Activated CD8-positive, alpha-beta memory T cell treated with anti-CD3 and anti-CD28 coated beads for 36 hours (primary cell): ENCODE data around the gene CDKN1C. TPM values are rescaled to one million over a fixed set of nuclear protein-coding genes. Genes with fewer than 3 reads are reported as not detected.

Source experiments
- CTCF ChIA-PET: fragments of 350-600 bp; sonication (Branson Sonifier 250); formaldehyde crosslinking; loops from one replicate; lab custom pipeline; 2021; ENCODE audit warnings: antibody characterized with exemption; lab: Charles Lee
- POLR2A ChIA-PET: fragments of 350-600 bp; sonication (Branson Sonifier 250); formaldehyde crosslinking; loops from one replicate; lab custom pipeline; 2021; ENCODE audit warnings: antibody characterized with exemption; lab: Charles Lee
- total RNA-seq, 2 experiments: library from RNA; stranded (reverse); gene quantifications; one replicate each; pipeline ENCODE4 v1.2.3, GENCODE V29; 2021

The CDKN1C gene
- total RNA-seq, 2 experiments from 2014 or later = 0.40 to 0.55 TPM

GRCh38 chr11:2844116-2844842 is 41.3 kb downstream of the CDKN1C start:
- POLR2A ChIA-PET = no interaction called here
- CTCF ChIA-PET = no interaction called here

- POLR2A ChIA-PET = no interaction called here
- CTCF ChIA-PET = no interaction called here
Measured at GRCh38 chr11:2843551-2843950, 42.0 kb downstream of the CDKN1C start.

GRCh38 chr11:2842876-2843275 is 42.7 kb downstream of the CDKN1C start:
- ChIA-PET CTCF (no interaction called here), POLR2A (no interaction called here)

- ChIA-PET CTCF (interaction anchor here (1.3 kb wide), 1 partner anchor 310 kb away, joined by 3 read pairs; no protein-coding TSS in a partner anchor), POLR2A (no interaction called here)
Measured at GRCh38 chr11:2841411-2842190, 44.0 kb downstream of the CDKN1C start.

GRCh38 chr11:2839395-2839943 is 46.1 kb downstream of the CDKN1C start:
- CTCF ChIA-PET = no interaction called here
- POLR2A ChIA-PET = no interaction called here

- CTCF ChIA-PET = no interaction called here
- POLR2A ChIA-PET = no interaction called here
Measured at GRCh38 chr11:2838676-2839294, 46.8 kb downstream of the CDKN1C start.

GRCh38 chr11:2838091-2838490 is 47.5 kb downstream of the CDKN1C start:
- CTCF ChIA-PET = no interaction called here
- POLR2A ChIA-PET = no interaction called here

GRCh38 chr11:2837651-2838050 is 47.9 kb downstream of the CDKN1C start:
- CTCF ChIA-PET = no interaction called here
- POLR2A ChIA-PET = no interaction called here

GRCh38 chr11:2837096-2837601 is 48.4 kb downstream of the CDKN1C start:
- POLR2A ChIA-PET = no interaction called here
- CTCF ChIA-PET = no interaction called here

- POLR2A ChIA-PET = no interaction called here
- CTCF ChIA-PET = no interaction called here
Measured at GRCh38 chr11:2836315-2837095, 49.1 kb downstream of the CDKN1C start.

GRCh38 chr11:2835751-2836150 is 49.8 kb downstream of the CDKN1C start:
- ChIA-PET POLR2A (no interaction called here), CTCF (no interaction called here)

GRCh38 chr11:2835296-2835695 is 50.3 kb downstream of the CDKN1C start:
- ChIA-PET CTCF (no interaction called here), POLR2A (no interaction called here)

GRCh38 chr11:2834503-2835273 is 50.9 kb downstream of the CDKN1C start:
- POLR2A ChIA-PET = no interaction called here
- CTCF ChIA-PET = no interaction called here

- ChIA-PET POLR2A (no interaction called here), CTCF (no interaction called here)
Measured at GRCh38 chr11:2833716-2834502, 51.7 kb downstream of the CDKN1C start.
